HEK293 (cell line): Measurements from ENCODE around the gene DTNA.

ENCODE experiments used
- KLF1 ChIP-seq: fragments of 450-650 bp; formaldehyde crosslinking; IDR thresholded peaks from 2 replicates; pipeline ENCODE4 v1.5.1; 2016; ENCODE audit warnings: missing biosample characterization, missing genetic modification characterization
- KLF10 ChIP-seq: fragments of 450-650 bp; IDR thresholded peaks from 2 replicates; pipeline ENCODE4 v1.5.1; 2018; ENCODE audit warnings: missing biosample characterization, mild to moderate bottlenecking, missing genetic modification characterization
- RBAK ChIP-seq: fragments of 450-650 bp; formaldehyde crosslinking; IDR thresholded peaks from 2 replicates; pipeline ENCODE4 v1.5.1; 2016; ENCODE audit warnings: missing biosample characterization, missing genetic modification characterization
- SP7 ChIP-seq: fragments of 450-650 bp; formaldehyde crosslinking; IDR thresholded peaks from 2 replicates; pipeline ENCODE4 v1.5.1; 2016; ENCODE audit warnings: missing biosample characterization, missing genetic modification characterization
- ZBTB48 ChIP-seq: fragments of 450-650 bp; formaldehyde crosslinking; IDR thresholded peaks from 2 replicates; pipeline ENCODE4 v1.5.1; 2016; ENCODE audit warnings: missing biosample characterization, missing genetic modification characterization
- ZBTB7A ChIP-seq: fragments of 450-650 bp; formaldehyde crosslinking; IDR thresholded peaks from 2 replicates; pipeline ENCODE4 v1.5.1; 2016; ENCODE audit warnings: low read depth, missing biosample characterization, missing genetic modification characterization
- ZEB2 ChIP-seq: fragments of 450-650 bp; formaldehyde crosslinking; IDR thresholded peaks from 2 replicates; pipeline ENCODE4 v1.5.1; 2016; ENCODE audit warnings: missing biosample characterization, missing genetic modification characterization
- ZFP3 ChIP-seq: fragments of 450-650 bp; formaldehyde crosslinking; IDR thresholded peaks from 2 replicates; pipeline ENCODE4 v1.5.1; 2016; ENCODE audit warnings: low read depth, missing biosample characterization, missing genetic modification characterization
- ZNF24 ChIP-seq: fragments of 450-650 bp; formaldehyde crosslinking; IDR thresholded peaks from 2 replicates; pipeline ENCODE4 v1.5.1; 2016; ENCODE audit warnings: missing biosample characterization, missing genetic modification characterization
- ZNF274 ChIP-seq, 2 experiments: fragments of 200-500 bp in 1 of 2; fragments of 450-650 bp in 1 of 2; sonication (Bioruptor generic) in 1 of 2; formaldehyde crosslinking in 1 of 2; IDR thresholded peaks; 2 replicates each; pipeline versions ENCODE4 v1.5.1 to v1.6.1; 2014 to 2016; ENCODE audit warnings: borderline replicate concordance in 1 of 2, inconsistent platforms in 1 of 2, low read length in 1 of 2, missing biosample characterization in 1 of 2, missing genetic modification characterization in 1 of 2
- ZNF549 ChIP-seq: fragments of 450-650 bp; IDR thresholded peaks from 2 replicates; pipeline ENCODE4 v1.5.1; 2018; ENCODE audit warnings: missing biosample characterization, missing genetic modification characterization, mild to moderate bottlenecking, inconsistent platforms, moderate library complexity
- TF ChIP-seq, protein P1 (sequence below): fragments of 450-650 bp; formaldehyde crosslinking; IDR thresholded peaks from 2 replicates; pipeline ENCODE4 v1.5.1; 2016; ENCODE audit warnings: missing biosample characterization, missing genetic modification characterization
- TF ChIP-seq, protein P2 (sequence below): fragments of 450-650 bp; formaldehyde crosslinking; IDR thresholded peaks from 2 replicates; pipeline ENCODE4 v1.5.1; 2016; ENCODE audit warnings: missing biosample characterization, missing genetic modification characterization

DNA sequence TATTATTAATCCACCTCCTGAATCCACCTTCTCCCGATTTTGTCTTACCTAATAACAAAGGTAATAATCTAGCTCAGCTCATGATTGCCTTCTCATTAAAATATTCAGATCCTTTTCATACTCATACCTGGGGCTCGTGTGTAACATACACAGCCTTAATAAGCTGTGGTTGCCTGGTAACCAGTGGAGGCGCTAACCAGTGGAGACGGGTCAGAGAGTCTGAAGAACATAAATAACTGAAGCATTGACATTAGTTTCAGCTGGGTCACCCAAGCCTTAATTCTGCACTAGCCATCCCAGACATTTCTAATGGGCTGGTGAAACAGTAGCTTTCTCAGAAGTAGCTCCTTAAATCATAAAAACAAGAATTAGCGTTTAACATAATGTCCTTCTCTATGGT lies 14.8 kb upstream of the DTNA start:
- TF ChIP-seq SP7 (tag by site-specific recombination) (no peak), KLF1 (tag by site-specific recombination) (no peak), ZEB2 (tag by site-specific recombination) (no peak), ZNF274 (IDR thresholded peaks at IDR 0.05; ENCODE audit: low read length) (no peak), ZNF274 (tag by site-specific recombination; IDR thresholded peaks at IDR 0.05; ENCODE audit: borderline replicate concordance) (no peak), ZNF549 (tag by site-specific recombination) (no peak), RBAK (tag by site-specific recombination) (no peak), KLF10 (no peak), ZFP3 (tag by site-specific recombination) (no peak), ZBTB7A (tag by site-specific recombination) (no peak), ZBTB48 (tag by site-specific recombination) (no peak), ZNF24 (tag by site-specific recombination) (no peak)
- TF ChIP-seq, protein P1, sequence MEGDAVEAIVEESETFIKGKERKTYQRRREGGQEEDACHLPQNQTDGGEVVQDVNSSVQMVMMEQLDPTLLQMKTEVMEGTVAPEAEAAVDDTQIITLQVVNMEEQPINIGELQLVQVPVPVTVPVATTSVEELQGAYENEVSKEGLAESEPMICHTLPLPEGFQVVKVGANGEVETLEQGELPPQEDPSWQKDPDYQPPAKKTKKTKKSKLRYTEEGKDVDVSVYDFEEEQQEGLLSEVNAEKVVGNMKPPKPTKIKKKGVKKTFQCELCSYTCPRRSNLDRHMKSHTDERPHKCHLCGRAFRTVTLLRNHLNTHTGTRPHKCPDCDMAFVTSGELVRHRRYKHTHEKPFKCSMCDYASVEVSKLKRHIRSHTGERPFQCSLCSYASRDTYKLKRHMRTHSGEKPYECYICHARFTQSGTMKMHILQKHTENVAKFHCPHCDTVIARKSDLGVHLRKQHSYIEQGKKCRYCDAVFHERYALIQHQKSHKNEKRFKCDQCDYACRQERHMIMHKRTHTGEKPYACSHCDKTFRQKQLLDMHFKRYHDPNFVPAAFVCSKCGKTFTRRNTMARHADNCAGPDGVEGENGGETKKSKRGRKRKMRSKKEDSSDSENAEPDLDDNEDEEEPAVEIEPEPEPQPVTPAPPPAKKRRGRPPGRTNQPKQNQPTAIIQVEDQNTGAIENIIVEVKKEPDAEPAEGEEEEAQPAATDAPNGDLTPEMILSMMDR, result no peak
- TF ChIP-seq, protein P2, sequence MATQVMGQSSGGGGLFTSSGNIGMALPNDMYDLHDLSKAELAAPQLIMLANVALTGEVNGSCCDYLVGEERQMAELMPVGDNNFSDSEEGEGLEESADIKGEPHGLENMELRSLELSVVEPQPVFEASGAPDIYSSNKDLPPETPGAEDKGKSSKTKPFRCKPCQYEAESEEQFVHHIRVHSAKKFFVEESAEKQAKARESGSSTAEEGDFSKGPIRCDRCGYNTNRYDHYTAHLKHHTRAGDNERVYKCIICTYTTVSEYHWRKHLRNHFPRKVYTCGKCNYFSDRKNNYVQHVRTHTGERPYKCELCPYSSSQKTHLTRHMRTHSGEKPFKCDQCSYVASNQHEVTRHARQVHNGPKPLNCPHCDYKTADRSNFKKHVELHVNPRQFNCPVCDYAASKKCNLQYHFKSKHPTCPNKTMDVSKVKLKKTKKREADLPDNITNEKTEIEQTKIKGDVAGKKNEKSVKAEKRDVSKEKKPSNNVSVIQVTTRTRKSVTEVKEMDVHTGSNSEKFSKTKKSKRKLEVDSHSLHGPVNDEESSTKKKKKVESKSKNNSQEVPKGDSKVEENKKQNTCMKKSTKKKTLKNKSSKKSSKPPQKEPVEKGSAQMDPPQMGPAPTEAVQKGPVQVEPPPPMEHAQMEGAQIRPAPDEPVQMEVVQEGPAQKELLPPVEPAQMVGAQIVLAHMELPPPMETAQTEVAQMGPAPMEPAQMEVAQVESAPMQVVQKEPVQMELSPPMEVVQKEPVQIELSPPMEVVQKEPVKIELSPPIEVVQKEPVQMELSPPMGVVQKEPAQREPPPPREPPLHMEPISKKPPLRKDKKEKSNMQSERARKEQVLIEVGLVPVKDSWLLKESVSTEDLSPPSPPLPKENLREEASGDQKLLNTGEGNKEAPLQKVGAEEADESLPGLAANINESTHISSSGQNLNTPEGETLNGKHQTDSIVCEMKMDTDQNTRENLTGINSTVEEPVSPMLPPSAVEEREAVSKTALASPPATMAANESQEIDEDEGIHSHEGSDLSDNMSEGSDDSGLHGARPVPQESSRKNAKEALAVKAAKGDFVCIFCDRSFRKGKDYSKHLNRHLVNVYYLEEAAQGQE, result no peak
